Activated CD4-positive, alpha-beta memory T cell treated with anti-CD3 and anti-CD28 coated beads for 36 hours (primary cell): ENCODE measurements around the gene IGSF22. TPM values are rescaled to one million over a fixed set of nuclear protein-coding genes. Genes with fewer than 3 reads are reported as not detected.
A peak's percentile ranks its signal among the peaks of the same experiment; 100 is the strongest.

ENCODE experiments used
- CTCF ChIA-PET: fragments of 350-600 bp; sonication (Branson Sonifier 250); formaldehyde crosslinking; loops from one replicate; lab custom pipeline; 2021; ENCODE audit warnings: antibody characterized with exemption, inconsistent platforms; lab: Charles Lee
- POLR2A ChIA-PET: fragments of 350-600 bp; sonication (Branson Sonifier 250); formaldehyde crosslinking; loops from one replicate; lab custom pipeline; 2021; ENCODE audit warnings: antibody characterized with exemption; lab: Charles Lee
- DNase-seq: peaks from one replicate; pipeline ENCODE4 v3.0.0-alpha.2; 2020
- H3K27ac Mint-ChIP-seq: one replicate; pipeline ENCODE4 v1.8.0; 2021; ENCODE audit warnings: mixed read lengths
- H3K27me3 Mint-ChIP-seq: one replicate; pipeline ENCODE4 v1.8.0; 2021; ENCODE audit warnings: mixed read lengths
- H3K36me3 Mint-ChIP-seq: one replicate; pipeline ENCODE4 v1.8.0; 2021; ENCODE audit warnings: mixed read lengths
- H3K4me1 Mint-ChIP-seq: one replicate; pipeline ENCODE4 v1.8.0; 2021; ENCODE audit warnings: low read depth, mixed read lengths
- H3K4me3 Mint-ChIP-seq: one replicate; pipeline ENCODE4 v1.8.0; 2021; ENCODE audit warnings: mild to moderate bottlenecking, mixed read lengths
- H3K9me3 Mint-ChIP-seq: one replicate; pipeline ENCODE4 v1.8.0; 2021; ENCODE audit warnings: mixed read lengths
- intact Hi-C: fragments of 100-400 bp; cut with micrococcal nuclease; formaldehyde crosslinking; loops from one replicate; pipeline ENCODE4 v1.15.1; 2023
- total RNA-seq, 2 experiments: library from RNA; stranded (reverse); gene quantifications; one replicate each; pipeline ENCODE4 v1.2.3, GENCODE V29; 2021

IGSF22 gene
- total RNA-seq, 2 experiments from 2014 or later: 0.85 to 1.00 TPM

GRCh38 chr11:18709414-18709813, 16.6 kb downstream of the IGSF22 start:
- POLR2A ChIA-PET: no interaction called here
- CTCF ChIA-PET: interaction anchor here (1.0 to 1.4 kb wide), 3 partner anchors 12 to 22 kb away, joined by 3 to 4 read pairs (median 3); no protein-coding TSS in a partner anchor
- peaks cover 23% of the 10 kb centered on the region for H3K4me1 Mint-ChIP-seq
- no peaks in the 10 kb centered on the region for H3K27me3 Mint-ChIP-seq
- H3K4me3 Mint-ChIP-seq: no peak overlapping the region
- no peak for DNase-seq
- H3K9me3 Mint-ChIP-seq: no peaks in the 10 kb centered on the region
- H3K27ac Mint-ChIP-seq: no peak overlapping the region
- intact Hi-C loops: no loop called here
- no peaks in the 10 kb centered on the region for H3K36me3 Mint-ChIP-seq

DNA sequence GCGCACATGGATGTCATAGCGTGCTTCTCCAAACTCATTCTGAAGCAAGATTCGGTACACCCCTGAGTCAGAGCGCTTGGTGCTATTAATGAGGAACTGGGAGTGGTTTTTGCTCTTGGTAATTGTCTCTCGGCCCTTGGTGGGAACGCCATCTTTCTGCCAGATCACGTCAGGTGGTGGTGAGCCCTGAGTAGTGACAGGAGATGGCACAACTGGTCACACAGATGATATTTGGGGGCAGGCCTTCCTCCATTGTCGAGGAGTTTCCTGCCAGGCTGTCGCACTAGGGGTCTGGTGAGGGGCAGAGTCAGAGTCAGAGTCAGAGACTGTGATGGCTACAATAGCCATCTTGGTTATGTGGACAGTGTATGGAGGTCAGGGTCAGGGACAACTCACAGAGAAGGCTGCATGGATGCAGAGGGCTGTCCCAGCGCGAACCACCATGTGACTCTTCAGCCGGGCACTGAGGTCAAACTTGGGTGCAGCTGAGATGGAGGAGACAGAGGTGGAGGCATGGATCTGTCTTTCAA, 18.1 kb downstream of the IGSF22 start:
- no peak overlapping the region for H3K4me3 Mint-ChIP-seq
- no peaks in the 10 kb centered on the region for H3K9me3 Mint-ChIP-seq
- peaks cover 23% of the 10 kb centered on the region for H3K4me1 Mint-ChIP-seq
- ChIA-PET POLR2A (no interaction called here), CTCF (interaction anchor here (2.3 kb wide), 1 partner anchor 14 kb away, joined by 11 read pairs; no protein-coding TSS in a partner anchor)
- H3K27me3 Mint-ChIP-seq: no peaks in the 10 kb centered on the region
- H3K36me3 Mint-ChIP-seq: no peaks in the 10 kb centered on the region
- H3K27ac Mint-ChIP-seq: no peak overlapping the region
- intact Hi-C loops: loop anchor here (1.0 kb wide), 1 partner anchor 13 kb away; no protein-coding TSS in a partner anchor
- DNase-seq: no peak

DNA sequence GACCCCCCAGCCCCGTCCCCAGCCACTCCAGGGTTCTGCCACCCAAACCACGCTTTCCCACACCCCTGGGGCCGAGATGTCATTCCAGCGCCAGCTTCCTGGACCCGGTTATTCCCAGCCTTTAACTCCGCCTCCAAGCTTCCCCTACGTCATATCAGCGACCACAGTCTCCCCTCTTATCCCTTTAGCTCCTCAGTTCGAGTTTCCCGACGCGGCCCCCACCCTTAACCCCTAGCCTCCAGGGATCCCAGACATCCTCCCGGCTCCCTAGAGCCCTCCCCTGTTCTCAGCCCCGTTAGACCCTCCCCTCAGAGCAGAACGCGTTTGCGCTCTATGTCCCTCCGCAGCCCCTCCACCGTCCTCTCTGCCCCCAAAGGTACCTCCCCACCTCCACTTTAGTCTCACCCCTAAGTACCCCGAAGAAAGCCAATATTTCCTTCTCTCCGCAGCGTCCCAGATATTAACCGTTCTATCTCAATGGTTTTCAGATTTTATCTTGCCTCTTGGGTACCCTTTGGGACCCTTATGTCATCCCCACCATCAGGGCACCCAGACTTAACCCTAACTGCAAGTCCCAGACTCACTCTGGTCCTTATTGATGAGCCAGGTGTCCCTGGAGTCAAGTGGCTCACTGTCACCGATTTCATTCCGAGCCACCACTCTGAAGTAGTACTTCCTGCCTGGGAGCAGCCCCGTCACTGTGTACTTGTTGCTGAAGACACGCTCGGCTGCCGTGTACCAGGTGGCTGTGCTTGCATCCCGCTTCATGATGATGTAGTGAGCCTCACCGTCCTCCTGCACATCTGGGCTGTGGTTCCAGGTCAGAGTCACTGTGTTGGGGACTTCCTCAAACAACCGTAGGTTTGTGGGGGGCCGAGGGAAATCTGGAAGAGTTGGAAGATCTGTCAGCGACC, 19.4 kb downstream of the IGSF22 start:
- no peaks in the 10 kb centered on the region for H3K27me3 Mint-ChIP-seq
- no peaks in the 10 kb centered on the region for H3K36me3 Mint-ChIP-seq
- CTCF ChIA-PET: interaction anchor here (1.0 to 3.5 kb wide), 5 partner anchors 15 to 463 kb away, joined by 3 to 29 read pairs (median 6); no protein-coding TSS in a partner anchor
- peaks cover 23% of the 10 kb centered on the region for H3K4me1 Mint-ChIP-seq
- DNase-seq: peak; percentile 68
- peak overlapping the region; percentile 71 for H3K4me3 Mint-ChIP-seq
- POLR2A ChIA-PET: interaction anchor here (0.5 to 1.0 kb wide), 2 partner anchors 72 to 309 kb away, joined by 3 read pairs; partner anchors contain the start of gene SPTY2D1
- intact Hi-C loops: loop anchor here (1.0 kb wide), 1 partner anchor 15 kb away; no protein-coding TSS in a partner anchor
- no peaks in the 10 kb centered on the region for H3K9me3 Mint-ChIP-seq
- no peak overlapping the region for H3K27ac Mint-ChIP-seq

GRCh38 chr11:18705651-18706281, 20.2 kb downstream of the IGSF22 start:
- H3K27ac Mint-ChIP-seq: no peak overlapping the region
- ChIA-PET POLR2A (interaction anchor here (0.5 to 1.0 kb wide), 2 partner anchors 71 to 308 kb away, joined by 3 read pairs; partner anchors contain the start of gene SPTY2D1), CTCF (interaction anchor here (1.0 to 3.5 kb wide), 5 partner anchors 16 to 462 kb away, joined by 3 to 29 read pairs (median 6); no protein-coding TSS in a partner anchor)
- peak overlapping the region; percentile 42 for H3K4me3 Mint-ChIP-seq
- H3K36me3 Mint-ChIP-seq: no peaks in the 10 kb centered on the region
- intact Hi-C loops: no loop called here
- peak; percentile 40 for DNase-seq
- H3K4me1 Mint-ChIP-seq: peaks cover 21% of the 10 kb centered on the region
- no peaks in the 10 kb centered on the region for H3K9me3 Mint-ChIP-seq
- H3K27me3 Mint-ChIP-seq: no peaks in the 10 kb centered on the region

GRCh38 chr11:18704698-18705097, 21.3 kb downstream of the IGSF22 start:
- intact Hi-C loops: no loop called here
- peaks cover 20% of the 10 kb centered on the region for H3K4me1 Mint-ChIP-seq
- DNase-seq: no peak
- no peaks in the 10 kb centered on the region for H3K9me3 Mint-ChIP-seq
- POLR2A ChIA-PET: no interaction called here
- no peaks in the 10 kb centered on the region for H3K27me3 Mint-ChIP-seq
- no peak overlapping the region for H3K27ac Mint-ChIP-seq
- CTCF ChIA-PET: interaction anchor here (0.6 to 3.5 kb wide), 5 partner anchors 17 to 667 kb away, joined by 3 to 29 read pairs (median 6); no protein-coding TSS in a partner anchor
- H3K36me3 Mint-ChIP-seq: no peaks in the 10 kb centered on the region
- no peak overlapping the region for H3K4me3 Mint-ChIP-seq

- no peak for DNase-seq
- intact Hi-C loops: no loop called here
- ChIA-PET POLR2A (no interaction called here), CTCF (interaction anchor here (0.6 to 3.5 kb wide), 5 partner anchors 18 to 667 kb away, joined by 3 to 29 read pairs (median 6); no protein-coding TSS in a partner anchor)
- H3K27me3 Mint-ChIP-seq: no peaks in the 10 kb centered on the region
- H3K4me1 Mint-ChIP-seq: peaks cover 25% of the 10 kb centered on the region
- H3K9me3 Mint-ChIP-seq: no peaks in the 10 kb centered on the region
- H3K36me3 Mint-ChIP-seq: no peaks in the 10 kb centered on the region
- no peak overlapping the region for H3K27ac Mint-ChIP-seq
- no peak overlapping the region for H3K4me3 Mint-ChIP-seq
Observed at GRCh38 chr11:18704045-18704645, 21.8 kb downstream of the IGSF22 start.

DNA sequence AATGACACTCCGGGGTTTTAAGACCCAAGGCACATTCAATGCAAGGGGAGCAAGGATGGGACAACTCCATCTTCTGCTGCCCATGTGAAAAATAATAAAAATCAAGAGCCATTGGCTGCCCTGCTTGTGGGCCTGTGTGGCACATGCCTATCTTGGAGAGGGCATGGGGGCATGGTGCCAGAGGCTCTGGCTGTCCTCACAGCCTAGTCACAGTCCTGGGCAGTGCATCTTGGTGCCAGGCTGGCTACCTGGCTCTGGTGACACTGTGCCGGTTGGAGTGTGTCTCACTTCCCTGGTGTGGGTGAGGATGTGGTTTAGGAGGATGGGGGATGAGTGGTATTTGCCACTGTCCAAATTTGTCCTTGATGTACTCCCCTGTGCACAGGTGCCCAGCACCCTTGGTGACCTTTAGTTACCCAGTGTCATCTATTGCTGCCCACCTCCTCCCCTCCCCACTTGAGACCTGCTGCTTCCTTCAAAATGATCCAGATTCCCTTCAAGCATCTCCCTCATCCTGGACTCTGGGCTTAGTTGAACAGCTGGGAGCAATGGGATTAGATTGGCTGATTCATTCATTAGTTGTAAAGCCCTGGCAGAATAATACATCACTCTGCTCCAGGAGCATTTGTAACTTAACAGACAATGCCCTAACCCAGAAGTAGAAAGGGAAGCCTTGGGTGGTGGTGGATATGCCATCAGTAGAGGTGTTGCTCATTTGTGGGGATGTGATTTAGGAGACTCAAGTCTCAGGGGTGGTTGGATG, 22.8 kb downstream of the IGSF22 start:
- Mint-ChIP-seq H3K9me3 (no peaks in the 10 kb centered on the region), H3K4me3 (no peak overlapping the region), H3K4me1 (peaks cover 28% of the 10 kb centered on the region), H3K27me3 (no peaks in the 10 kb centered on the region), H3K27ac (no peak overlapping the region), H3K36me3 (no peaks in the 10 kb centered on the region)
- ChIA-PET POLR2A (no interaction called here), CTCF (interaction anchor here (2.0 to 3.5 kb wide), 3 partner anchors 19 to 29 kb away, joined by 7 to 29 read pairs (median 8); no protein-coding TSS in a partner anchor)
- intact Hi-C loops: no loop called here
- DNase-seq: no peak

- Mint-ChIP-seq H3K4me3 (no peak overlapping the region), H3K27me3 (no peaks in the 10 kb centered on the region), H3K27ac (no peak overlapping the region), H3K36me3 (no peaks in the 10 kb centered on the region), H3K4me1 (peaks cover 31% of the 10 kb centered on the region), H3K9me3 (no peaks in the 10 kb centered on the region)
- DNase-seq: no peak
- ChIA-PET POLR2A (no interaction called here), CTCF (interaction anchor here (1.1 to 2.0 kb wide), 2 partner anchors 12 to 20 kb away, joined by 3 to 8 read pairs; no protein-coding TSS in a partner anchor)
- intact Hi-C loops: no loop called here
Observed at GRCh38 chr11:18701614-18702216, 24.3 kb downstream of the IGSF22 start.

- DNase-seq: no peak
- Mint-ChIP-seq H3K4me1 (peaks cover 25% of the 10 kb centered on the region), H3K27ac (no peak overlapping the region), H3K36me3 (no peaks in the 10 kb centered on the region), H3K27me3 (no peaks in the 10 kb centered on the region), H3K9me3 (no peaks in the 10 kb centered on the region), H3K4me3 (no peak overlapping the region)
- ChIA-PET POLR2A (no interaction called here), CTCF (no interaction called here)
- intact Hi-C loops: no loop called here
Observed at GRCh38 chr11:18700872-18701271, 25.1 kb downstream of the IGSF22 start.

DNA sequence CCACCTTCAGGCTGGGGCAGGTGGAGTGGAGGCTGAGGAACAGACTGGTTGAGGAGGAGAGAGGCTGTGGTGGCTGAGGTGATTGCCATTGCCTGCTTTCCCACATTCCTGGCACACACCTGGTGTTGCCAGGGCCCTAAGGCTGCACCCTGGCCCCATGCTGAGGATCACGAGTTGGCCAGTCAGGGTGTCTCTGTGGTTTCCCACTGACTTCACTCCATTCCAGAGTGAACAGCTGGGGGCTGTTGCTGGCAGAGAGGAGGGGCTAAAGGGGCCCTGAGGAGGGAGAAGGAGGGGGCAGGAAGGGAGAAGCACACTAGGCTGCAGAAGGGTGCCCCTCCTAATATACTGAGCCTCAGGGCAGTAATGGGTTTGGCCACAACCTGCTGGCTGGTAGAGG, 25.6 kb downstream of the IGSF22 start:
- H3K4me1 Mint-ChIP-seq: peaks cover 20% of the 10 kb centered on the region
- CTCF ChIA-PET: no interaction called here
- H3K9me3 Mint-ChIP-seq: no peaks in the 10 kb centered on the region
- no peak overlapping the region for H3K27ac Mint-ChIP-seq
- no peak for DNase-seq
- H3K36me3 Mint-ChIP-seq: no peaks in the 10 kb centered on the region
- no peaks in the 10 kb centered on the region for H3K27me3 Mint-ChIP-seq
- POLR2A ChIA-PET: no interaction called here
- H3K4me3 Mint-ChIP-seq: no peak overlapping the region
- intact Hi-C loops: no loop called here
